Mucosa of gallbladder (tissue), 1 donor: ENCODE results near the gene STX1A. TPM values are rescaled to one million over a fixed set of nuclear protein-coding genes. Genes with fewer than 3 reads are reported as not detected.
"Not testable (repeated sequence)": the region's sequence is repeated elsewhere in the genome, so short reads cannot be mapped to it uniquely, and the experiment has no call there.

Source experiments
- DNase-seq: peaks from one replicate; pipeline ENCODE4 v3.0.0-alpha.2; 2020; ENCODE audit warnings: low spot score
- total RNA-seq: library from RNA; stranded (reverse); gene quantifications from one replicate; pipeline ENCODE4 v1.2.1, GENCODE V29; 2021
- donor health status: DM: no; HTN: no; CAD: no.

Gene STX1A
- total RNA-seq, 1 donor from 2014 or later = 33.8 TPM

DNA sequence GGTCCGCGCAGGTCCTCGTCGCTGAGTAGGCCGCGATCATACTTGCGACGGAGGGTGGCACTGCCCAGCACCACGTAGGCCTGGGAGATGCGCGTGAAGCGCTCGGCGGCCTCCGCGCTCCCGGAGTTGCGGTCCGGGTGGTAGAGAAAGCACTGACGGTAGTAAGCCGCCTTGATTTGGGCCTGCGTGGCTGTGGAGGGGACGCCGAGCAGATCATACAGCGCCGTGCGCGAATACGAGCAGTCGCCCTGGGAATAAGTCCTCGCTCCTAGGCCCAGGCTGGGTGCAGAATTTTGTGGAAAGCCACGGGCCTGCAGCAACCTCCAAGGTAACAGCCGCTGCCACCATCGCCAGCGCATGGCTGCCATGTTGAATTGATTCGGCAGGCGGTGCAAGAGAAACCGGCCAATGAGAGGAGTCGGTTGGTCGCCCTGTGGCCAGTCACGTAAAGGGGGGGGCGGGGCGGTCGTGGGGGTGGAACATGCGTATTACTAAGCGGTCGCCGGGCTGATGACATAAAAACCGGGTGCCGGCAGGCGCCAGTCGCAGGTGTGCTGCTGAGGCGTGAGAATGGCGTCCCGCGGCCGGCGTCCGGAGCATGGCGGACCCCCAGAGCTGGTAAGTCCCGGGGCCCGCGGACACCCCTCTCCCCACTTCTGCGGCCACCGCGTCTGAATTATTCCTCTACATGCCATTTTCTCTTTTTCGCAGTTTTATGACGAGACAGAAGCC, 36.2 kb downstream of the STX1A start, which contains the start of the genes BUD23 and DNAJC30:
BUD23 (plus strand) TSS at position 542 of the 732 bp plus-strand sequence; CDS start at position 571, 29 bp downstream.
DNAJC30 (minus strand) TSS at position 398 of the 732 bp plus-strand sequence; CDS start at position 368, 30 bp downstream.
- DNase-seq = peak; percentile 98

DNA sequence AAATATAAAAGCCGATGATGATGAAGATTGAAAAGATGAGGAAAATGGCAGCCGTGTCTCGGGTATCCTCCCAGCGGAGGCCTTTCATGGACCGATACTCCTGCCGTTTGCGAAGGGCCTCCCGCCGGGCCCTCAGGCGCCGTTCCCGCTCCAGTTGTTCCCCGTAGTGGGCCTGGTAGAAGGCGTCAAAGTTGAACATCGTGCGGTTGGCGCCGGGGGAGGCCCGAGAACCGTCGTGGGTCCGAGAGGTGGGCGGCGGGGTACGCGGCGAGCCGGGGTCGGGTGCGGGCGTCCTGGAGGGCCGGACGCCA, 36.8 kb downstream of the STX1A start:
- DNase-seq = no peak

DNA sequence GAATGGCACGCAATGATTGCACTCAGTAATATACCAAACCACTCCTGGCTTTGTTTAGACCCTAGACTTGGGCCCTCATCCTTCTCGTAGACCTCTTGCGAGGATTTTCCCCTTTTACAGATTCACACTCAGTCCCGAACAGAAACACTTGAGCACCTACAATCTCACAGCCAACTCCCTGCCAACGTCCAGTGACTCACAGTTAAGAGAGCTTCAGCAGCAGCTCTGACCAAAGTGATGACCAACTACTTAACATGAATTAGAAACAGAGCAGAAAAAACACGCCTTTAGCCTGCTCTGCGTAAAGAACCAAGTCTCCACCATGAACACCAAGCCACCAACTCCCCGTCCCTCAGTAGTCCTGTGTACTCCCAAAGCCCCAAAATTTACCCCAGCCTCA, 38.4 kb downstream of the STX1A start:
- no peak for DNase-seq

DNA sequence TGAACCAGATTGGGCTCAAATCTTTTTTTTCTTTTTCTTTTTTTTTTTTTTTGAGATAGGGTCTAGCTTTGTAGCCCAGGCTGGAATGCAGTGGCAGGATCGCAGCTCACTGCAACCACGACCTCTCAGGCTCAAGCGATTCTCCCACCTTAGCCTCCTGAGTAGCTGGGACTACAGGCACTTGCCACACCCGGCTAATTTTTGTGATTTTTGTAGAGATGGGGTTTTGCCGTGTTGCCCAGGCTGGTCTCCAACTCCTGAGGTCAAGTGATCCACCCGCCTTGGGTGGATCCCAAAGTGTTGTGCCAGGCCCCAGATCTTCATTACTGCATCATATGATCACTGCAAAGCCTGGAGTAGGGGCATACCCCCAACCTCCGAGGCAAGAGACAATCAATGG, 39.0 kb downstream of the STX1A start:
- DNase-seq = no peak

DNA sequence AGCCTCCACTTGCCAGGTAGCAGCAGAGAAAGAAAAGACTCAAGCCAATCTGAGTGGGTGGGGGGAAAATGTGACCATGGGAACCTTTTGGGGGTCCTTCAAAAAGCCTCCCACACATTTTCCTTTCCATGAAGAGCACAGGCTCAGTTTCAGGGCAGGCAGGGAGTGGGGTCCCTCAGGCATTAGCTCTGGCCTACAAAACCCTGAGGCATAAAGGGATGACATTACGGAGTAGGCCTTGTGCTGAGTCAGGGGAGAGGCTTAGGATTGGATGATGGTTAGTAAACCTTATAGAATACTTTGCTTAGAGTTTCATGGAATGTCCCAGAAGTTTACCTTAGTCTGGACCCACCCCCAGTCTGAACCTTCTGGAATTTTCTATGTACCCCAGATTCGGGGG, 39.8 kb downstream of the STX1A start:
- DNase-seq = no peak

DNA sequence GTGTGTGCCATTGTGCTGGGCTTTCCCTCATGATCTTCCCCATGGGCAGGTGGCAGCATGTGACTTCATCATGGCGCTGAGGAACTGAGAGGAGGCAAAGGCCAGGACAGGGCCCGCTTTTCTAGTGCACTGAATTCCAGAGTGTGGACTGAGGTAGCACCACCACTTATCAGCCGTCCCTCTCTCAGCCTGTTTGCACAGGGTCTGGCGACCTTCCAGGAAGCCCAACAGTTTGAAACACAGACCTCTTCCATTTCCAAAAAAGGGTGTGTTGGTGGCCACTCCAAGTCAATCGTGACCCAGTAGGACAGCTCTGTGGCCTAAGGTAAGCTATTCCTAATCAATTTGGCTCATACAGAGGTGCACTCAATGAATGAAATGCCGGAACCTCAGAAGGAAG, 40.6 kb downstream of the STX1A start:
- no peak for DNase-seq

DNA sequence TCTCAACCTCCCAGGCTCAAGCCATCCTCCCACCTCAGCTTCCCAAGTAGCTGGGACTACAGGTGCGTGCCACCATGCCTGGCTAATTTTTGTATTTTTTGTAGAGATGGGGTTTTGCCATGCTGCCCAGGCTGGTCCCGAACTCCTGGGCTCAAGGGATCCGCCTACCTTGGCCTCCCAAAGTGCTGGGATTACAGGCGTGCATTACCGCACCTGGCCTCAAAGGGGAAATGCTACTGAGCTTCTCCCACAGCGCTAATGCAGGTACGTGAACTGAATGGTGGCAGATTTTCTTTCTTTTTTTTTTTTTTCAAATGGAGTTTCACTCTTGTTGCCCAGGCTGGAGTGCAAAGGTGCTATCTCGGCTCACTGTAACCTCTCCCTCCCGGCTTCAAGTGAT, 43.4 kb downstream of the STX1A start:
- not testable (repeated sequence) for DNase-seq

DNA sequence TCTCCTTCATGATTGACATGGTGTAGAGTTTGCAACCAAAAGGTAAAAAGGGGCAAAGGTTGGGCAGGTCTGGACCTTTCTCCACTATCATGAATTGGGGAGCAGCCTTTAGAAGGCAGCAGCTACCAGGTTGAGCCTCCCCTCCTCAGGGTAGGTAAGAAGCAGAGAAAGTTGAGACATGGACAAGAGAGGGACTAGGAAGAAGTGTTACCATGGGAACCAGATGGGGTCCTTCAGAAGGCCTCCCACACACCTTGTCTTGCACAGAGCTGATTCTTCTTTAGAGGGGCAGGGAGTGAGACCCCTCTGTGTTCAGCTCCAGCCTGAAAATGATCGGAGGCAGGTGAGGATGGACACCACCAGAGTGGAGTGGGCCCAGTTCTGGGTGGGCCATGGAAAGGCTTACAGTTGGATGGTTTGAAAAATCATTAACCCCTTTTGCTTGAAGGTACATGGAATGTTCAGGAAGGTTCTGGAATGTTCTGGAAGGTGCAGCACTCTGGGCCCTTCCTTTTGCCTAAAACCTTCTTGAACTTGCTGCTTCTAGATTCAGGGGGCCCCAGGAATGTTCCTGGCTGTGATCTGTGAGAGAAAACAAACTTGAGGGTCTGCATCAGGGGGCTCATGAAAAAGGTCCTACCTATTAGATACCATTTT, 44.9 kb downstream of the STX1A start:
- no peak for DNase-seq

DNA sequence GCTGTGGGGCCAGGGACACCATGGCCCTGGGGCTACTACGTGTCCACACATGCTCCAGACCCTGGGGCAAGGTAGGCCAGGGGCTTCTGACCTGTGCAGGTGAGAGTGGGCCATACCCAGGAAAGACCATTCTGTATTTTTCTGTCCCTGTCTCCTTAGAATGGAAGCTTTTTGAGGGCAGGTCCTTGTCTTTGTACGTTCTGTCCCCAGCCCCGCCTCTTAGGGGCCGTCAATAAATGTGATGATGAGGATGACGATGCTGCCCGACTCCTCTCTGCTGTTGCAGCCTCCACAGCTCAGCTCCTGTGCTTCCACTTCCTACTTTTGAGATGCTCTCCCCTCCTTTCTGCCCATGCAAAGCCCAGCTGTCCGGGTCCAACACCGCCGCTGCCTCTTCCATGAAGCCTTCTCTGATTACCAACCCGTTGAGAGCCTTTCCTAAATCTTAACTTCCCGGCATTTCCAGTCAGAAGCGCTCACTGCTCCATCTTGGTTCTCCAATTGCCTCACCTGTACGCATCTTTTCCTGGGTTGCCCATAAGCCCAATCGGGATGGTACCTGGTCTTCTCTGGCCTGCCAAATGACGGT, 47.5 kb downstream of the STX1A start:
- no peak for DNase-seq

DNA sequence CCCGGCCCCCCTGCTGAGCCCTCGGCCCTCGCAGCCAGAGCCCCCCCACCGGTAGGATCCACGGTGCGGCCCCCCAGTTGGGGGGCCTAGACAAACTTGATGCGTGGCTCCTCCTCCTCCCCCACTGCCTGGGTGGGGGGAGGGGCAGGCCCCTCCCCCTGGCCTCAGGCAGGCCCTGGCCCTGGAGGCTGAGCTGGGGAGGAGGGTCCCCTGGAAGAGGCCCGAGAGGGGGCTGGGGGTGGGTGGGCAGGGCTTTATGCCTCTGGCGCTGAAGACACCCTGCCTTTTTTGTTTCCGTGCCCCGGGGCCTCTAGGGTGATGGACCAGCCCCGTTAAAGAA, 48.2 kb downstream of the STX1A start:
- no peak for DNase-seq

DNA sequence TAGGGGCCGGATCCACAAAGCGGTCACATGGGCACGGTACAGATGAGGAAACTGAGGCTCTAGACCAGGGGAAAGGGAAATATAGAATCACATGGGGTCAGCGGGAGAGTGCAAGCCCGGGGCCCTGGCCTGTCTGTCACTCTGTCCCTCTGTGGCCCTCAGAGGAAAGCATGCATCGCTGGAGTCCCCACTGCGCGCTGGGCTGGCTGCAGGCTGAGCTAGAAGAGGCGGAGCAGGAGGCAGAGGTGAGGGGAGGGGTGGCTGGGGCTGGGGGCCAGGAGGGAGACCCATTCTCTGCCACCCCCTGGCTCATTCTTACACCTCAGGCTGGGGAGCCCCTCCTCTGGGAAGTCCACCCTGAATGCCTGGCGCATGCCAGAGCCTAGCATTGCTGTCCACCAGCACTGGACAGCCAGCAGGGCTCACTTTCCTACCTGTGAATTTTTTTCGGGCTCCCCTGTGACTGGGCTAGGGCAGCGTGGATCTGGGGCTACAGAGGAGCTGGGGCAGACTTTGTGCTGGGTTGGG, 49.5 kb downstream of the STX1A start:
- DNase-seq = no peak

DNA sequence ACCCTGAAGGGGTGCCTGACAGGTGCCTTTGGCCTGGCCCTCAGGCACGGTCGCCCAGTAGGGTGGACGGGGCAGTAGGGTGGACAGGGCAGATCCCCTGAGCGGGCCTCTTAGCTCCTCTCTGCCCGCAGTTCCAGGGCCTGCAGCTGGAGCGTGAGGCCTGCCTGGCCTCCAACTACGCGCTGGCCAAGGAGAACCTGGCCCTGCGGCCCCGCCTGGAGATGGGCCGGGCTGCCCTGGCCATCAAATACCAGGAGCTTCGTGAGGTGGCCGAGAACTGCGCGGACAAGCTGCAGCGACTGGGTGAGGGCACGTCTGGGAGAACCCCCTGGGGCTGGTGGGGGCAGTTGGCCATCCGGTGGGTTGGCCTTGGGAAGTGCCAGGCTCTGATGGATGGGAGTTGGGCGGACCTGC, 50.2 kb downstream of the STX1A start:
- no peak for DNase-seq

DNA sequence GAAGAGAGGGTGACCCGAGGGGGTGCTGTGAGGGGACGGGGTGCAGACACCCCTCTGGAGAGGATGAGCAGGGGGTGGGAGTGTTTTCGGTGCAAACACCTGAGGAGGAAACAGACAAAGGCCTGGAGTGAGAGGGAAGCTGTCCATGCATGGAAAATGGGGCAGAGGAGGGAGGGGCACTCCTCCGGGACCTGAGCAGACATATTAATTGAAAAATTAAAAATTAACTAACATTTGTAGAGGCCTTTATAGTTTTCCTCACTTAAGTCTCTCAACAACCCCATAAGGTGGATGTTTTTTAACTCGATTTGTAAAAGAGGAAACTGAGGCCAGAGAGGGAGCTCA, 50.6 kb downstream of the STX1A start:
- no peak for DNase-seq

DNA sequence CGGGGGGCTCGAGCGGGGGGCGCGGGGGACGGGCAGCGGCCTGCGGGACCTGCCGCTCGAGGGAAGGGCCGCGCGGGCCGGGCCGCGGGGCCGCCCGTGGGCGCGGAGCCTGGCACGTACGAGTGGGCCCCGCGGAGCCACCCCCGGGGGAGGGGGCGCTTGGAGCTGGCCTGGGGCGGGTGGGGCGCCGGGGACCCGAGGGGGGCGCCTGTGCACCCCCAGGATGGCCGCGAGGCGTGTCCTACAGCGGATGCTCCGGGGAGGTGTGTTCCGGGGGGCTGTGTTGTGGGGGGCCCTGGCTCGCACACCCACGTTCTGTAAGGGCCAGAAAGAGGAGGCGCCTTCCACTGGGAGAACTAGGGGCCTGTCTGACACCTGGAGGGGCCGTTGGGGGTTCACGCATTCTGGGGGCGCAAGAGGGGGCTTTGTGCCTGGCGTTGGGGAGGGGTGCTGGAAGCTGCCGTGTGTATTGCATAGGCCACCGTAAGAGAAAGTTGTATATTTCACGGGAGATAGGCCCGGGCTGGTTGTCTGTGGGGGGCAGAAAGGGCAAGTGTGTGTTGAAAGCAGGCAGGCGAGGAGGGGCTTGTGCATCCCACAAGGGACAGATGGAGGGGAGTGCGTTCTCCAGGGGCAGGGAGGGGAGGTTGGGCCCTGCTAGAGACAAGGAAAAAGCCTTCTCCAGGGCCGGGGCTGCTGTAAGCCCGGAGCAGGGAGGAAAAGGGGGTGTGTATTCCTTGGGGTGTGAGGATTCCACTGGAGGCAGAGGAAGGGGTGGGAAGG, 51.2 kb downstream of the STX1A start:
- no peak for DNase-seq

DNA sequence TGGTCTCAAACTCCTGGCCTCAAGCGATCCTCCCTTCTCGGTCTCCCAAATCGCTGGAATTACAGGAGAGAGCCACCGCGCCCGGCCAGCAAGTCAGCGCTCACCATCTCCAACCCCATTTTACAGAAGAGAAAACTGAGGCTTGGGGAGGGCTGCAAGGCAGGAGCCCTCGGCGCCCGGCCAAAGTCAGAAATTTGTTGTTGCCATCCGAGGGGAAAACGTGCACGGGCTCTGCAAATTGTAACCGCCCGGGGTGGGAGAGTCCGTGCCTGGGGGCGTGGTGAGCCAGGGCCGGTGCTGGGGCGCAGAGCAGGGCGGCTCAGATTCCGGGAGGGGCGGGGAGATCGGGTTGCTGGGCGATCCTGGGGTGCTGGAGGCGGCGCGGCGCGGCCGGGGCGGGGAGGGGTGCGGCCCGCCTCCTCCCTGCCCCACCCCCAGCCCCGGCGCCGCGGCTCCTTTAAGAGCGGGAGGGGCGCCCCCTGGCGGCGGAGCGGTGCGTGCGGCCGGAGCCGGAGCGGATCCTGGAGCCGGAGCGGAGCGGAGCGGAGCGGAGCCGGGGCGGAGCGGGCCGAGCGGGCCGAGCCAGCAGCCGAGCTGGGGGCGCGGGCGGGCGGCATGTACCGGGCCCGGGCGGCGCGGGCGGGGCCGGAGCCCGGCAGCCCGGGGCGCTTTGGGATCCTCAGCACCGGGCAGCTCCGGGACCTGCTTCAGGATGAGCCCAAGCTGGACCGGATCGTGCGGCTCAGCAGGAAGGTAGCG, 51.9 kb downstream of the STX1A start, which contains the start of gene VPS37D:
VPS37D (plus strand) TSS at position 488 of the 759 bp plus-strand sequence; CDS start at position 616, 128 bp downstream.
- DNase-seq = peak; percentile 92

DNA sequence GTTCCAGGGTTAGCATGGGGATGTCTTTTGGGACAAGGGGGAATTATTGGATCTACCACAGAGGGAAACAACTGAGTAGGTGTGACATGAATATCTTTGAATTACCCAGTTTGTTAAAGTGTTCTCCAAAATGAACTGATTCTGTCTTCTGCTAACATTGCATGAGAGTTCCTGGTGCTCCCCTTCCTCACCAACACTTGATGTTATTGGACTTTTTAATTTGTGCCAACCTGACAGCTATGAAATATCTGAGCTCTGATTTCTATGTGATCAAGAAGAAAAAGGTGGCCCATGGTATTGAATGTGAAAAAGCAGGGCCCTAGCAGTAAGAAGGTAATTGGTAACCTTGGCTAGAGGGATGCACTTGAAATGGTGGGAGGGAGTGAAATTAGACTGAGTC, 56.4 kb downstream of the STX1A start:
- DNase-seq = no peak

DNA sequence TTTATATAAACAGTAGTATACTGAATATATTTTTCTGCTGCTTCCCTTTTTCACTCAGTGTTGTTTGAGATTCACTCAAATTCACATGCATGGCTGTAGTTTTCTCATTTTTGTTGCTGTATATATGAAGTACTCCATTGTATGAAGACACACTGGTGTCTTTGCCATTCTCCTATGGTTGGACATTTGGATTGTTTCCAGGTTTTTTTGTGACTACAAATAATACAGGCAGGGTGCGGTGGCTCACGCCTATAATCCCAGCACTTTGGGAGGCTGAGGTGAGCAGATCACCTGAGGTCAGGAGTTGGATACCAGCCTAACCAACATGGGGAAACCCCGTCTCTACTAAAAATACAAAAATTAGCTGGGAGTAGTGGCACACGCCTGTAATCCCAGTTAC, 58.9 kb downstream of the STX1A start:
- not testable (repeated sequence) for DNase-seq

DNA sequence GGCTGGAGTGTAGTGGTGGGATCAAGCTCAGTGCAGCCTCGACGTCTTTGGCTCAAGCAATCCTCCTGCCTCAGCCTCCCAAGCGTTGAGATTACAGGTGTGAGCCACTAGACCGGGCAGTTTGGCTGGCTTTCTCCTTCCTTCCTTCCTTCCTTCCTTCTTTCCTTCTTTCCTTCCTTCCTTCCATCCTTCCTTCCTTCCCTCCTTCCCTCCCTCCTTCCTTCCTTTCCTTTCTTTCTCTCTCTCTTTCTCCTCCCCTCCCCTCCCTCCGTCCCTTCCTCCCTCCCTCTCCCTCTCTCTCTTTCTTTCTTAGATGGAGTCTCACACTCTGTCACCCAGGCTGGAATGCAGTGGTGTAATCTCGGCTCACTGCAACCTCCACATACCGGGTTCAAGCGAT, 59.5 kb downstream of the STX1A start:
- no peak for DNase-seq

DNA sequence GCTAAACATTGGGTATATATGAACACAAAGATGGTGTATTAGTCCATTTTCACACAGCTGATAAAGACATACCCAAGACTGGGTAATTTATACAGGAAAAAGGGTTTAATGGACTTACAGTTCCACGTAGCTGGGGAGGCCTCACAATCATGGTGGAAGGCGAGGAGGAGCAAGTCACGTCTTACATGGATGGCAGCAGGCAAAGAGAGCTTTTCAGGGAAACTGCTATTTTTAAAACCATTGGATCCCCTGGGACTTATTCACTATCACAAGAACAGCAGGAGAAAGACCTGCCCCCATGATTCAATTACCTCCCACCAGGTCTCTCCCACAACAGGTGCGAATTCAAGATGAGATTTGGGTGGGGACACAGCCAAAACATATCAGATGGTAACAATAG, 64.2 kb downstream of the STX1A start:
- not testable (repeated sequence) for DNase-seq

DNA sequence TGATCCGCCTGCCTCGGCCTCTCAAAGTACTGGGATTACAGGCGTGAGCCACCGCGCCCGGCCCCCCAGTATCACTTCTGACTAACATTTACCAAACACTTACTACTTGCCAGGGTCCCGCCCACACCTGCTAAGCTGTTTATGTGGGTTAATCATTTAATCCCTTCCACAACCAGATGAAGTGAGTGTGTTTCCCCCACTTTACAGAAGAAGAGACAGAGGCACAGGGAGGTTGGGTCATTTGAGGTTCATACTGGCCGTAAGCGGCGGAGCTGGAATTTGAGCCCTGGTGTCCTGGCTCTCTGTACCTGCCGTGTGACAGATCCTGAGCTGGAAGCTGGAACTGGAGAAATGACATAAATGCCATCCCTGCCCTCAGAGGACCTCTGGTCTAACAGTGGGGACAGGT, 66.9 kb downstream of the STX1A start:
- no peak for DNase-seq

DNA sequence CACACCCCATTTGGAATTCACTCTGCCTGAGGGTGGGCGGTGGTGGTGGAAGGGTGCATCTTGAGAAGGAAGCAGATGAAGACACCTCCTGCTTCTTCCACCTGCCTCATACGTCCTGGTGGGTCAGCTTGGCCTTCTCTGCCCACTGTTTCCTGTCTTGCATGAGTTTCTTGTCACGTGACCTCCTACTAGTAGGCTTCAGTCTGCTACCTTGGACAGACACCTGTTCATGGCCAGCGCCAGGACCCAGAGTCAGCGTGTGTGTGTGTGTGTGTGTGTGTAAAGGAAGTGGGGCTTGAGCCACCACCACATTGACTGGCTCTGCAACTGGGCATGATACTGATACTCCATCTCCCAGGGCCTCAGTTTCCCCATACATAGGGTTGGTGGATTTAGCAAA, 68.9 kb downstream of the STX1A start:
- no peak for DNase-seq
